WTC11 (cell line): ENCODE results near the gene ZNF888. TPM values are rescaled to one million over a fixed set of nuclear protein-coding genes. Genes with fewer than 3 reads are reported as not detected.
"Not testable (repeated sequence)": the region's sequence is repeated elsewhere in the genome, so short reads cannot be mapped to it uniquely, and the experiment has no call there.

Experiments used
- ATAC-seq: fragments of 200-7000 bp; cut with Tn5 transposase; 2 replicates; pipeline ENCODE4 v1.10.0; 2021; ENCODE audit warnings: mild to moderate bottlenecking, moderate library complexity
- CTCF ChIA-PET: fragments of 300-600 bp; sonication (Branson Sonifier 250); formaldehyde crosslinking; loops from one replicate; lab custom pipeline; 2021; ENCODE audit warnings: antibody characterized with exemption; lab: Charles Lee
- POLR2A ChIA-PET: fragments of 350-600 bp; sonication (Branson Sonifier 250); formaldehyde crosslinking; loops from one replicate; lab custom pipeline; 2021; ENCODE audit warnings: antibody characterized with exemption; lab: Charles Lee
- DNase-seq: peaks from one replicate; pipeline ENCODE4 v3.0.0; 2021; ENCODE audit warnings: low spot score
- H3K27ac Mint-ChIP-seq: 2 replicates; pipeline ENCODE4 v1.8.0; 2021; ENCODE audit warnings: mixed read lengths
- H3K27me3 Mint-ChIP-seq: 2 replicates; pipeline ENCODE4 v1.8.0; 2021; ENCODE audit warnings: low read depth, mild to moderate bottlenecking, moderate library complexity, mixed read lengths
- H3K36me3 Mint-ChIP-seq: 2 replicates; pipeline ENCODE4 v1.8.0; 2021; ENCODE audit warnings: mixed read lengths
- H3K4me1 Mint-ChIP-seq: 2 replicates; pipeline ENCODE4 v1.8.0; 2022; ENCODE audit warnings: mixed read lengths
- H3K4me3 Mint-ChIP-seq: 2 replicates; pipeline ENCODE4 v1.8.0; 2021; ENCODE audit warnings: mild to moderate bottlenecking, moderate library complexity, mixed read lengths
- H3K9me3 Mint-ChIP-seq: 2 replicates; pipeline ENCODE4 v1.8.0; 2021; ENCODE audit warnings: mixed read lengths
- CBFB ChIP-seq: sonication (generic); formaldehyde crosslinking; IDR thresholded peaks from 2 replicates; pipeline ENCODE4 v1.8.1; 2022; ENCODE audit warnings: mild to moderate bottlenecking, low read depth, missing genetic modification reagents
- ESRRA ChIP-seq: sonication (generic); formaldehyde crosslinking; IDR thresholded peaks from 2 replicates; pipeline ENCODE4 v1.8.1; 2022; ENCODE audit warnings: mild to moderate bottlenecking, missing genetic modification reagents, borderline replicate concordance
- FOXP1 ChIP-seq: sonication (generic); formaldehyde crosslinking; IDR thresholded peaks from 2 replicates; pipeline ENCODE4 v1.8.0; 2022; ENCODE audit warnings: missing genetic modification reagents, mild to moderate bottlenecking, moderate library complexity, borderline replicate concordance
- GTF2I ChIP-seq: fragments of 250-450 bp; sonication (Bioruptor Pico); conservative IDR thresholded peaks from 2 replicates; pipeline ENCODE4 v1.4.0; 2021; ENCODE audit warnings: mild to moderate bottlenecking
- KAT7 ChIP-seq: sonication (generic); formaldehyde crosslinking; IDR thresholded peaks from 2 replicates; pipeline ENCODE4 v1.8.1; 2023; ENCODE audit warnings: missing genetic modification reagents, mild to moderate bottlenecking, borderline replicate concordance
- NR1H2 ChIP-seq: sonication (generic); formaldehyde crosslinking; IDR thresholded peaks from 2 replicates; pipeline ENCODE4 v1.9.0; 2021; ENCODE audit warnings: mild to moderate bottlenecking, moderate library complexity, missing genetic modification reagents
- PRRX2 ChIP-seq: fragments of 250-450 bp; sonication (Bioruptor Pico); IDR thresholded peaks from 2 replicates; pipeline ENCODE4 v1.8.0; 2021; ENCODE audit warnings: mild to moderate bottlenecking
- SOX15 ChIP-seq: fragments of 250-450 bp; sonication (Bioruptor Pico); IDR thresholded peaks from 2 replicates; pipeline ENCODE4 v1.9.0; 2021; ENCODE audit warnings: mild to moderate bottlenecking
- ZNF263 ChIP-seq: sonication (generic); formaldehyde crosslinking; IDR thresholded peaks from 2 replicates; pipeline ENCODE4 v1.8.1; 2022; ENCODE audit warnings: low read depth, mild to moderate bottlenecking, moderate library complexity, missing genetic modification reagents
- ZNF416 ChIP-seq: fragments of 250-450 bp; sonication (Bioruptor Pico); IDR thresholded peaks from 2 replicates; pipeline ENCODE4 v1.9.0; 2021; ENCODE audit warnings: mild to moderate bottlenecking, inconsistent platforms
- ZNF423 ChIP-seq: fragments of 250-450 bp; sonication (Bioruptor Pico); IDR thresholded peaks from 2 replicates; pipeline ENCODE4 v2.1.2; 2022; ENCODE audit warnings: mild to moderate bottlenecking, moderate library complexity
- total RNA-seq: library from RNA; stranded (reverse); gene quantifications from 3 replicates; pipeline ENCODE4 v1.2.3, GENCODE V29; 2021
- TF ChIP-seq, protein P1 (sequence below): sonication (generic); formaldehyde crosslinking; IDR thresholded peaks from 2 replicates; pipeline ENCODE4 v1.8.1; 2022; ENCODE audit warnings: mild to moderate bottlenecking, missing genetic modification reagents, moderate library complexity, borderline replicate concordance
- TF ChIP-seq, protein P2 (sequence below): sonication (generic); formaldehyde crosslinking; IDR thresholded peaks from 2 replicates; pipeline ENCODE4 v1.8.1; 2023; ENCODE audit warnings: mild to moderate bottlenecking, missing genetic modification reagents, moderate library complexity
- TF ChIP-seq, protein P3 (sequence below): sonication (generic); formaldehyde crosslinking; IDR thresholded peaks from 2 replicates; pipeline ENCODE4 v1.8.1; 2022; ENCODE audit warnings: low read depth, missing genetic modification reagents, borderline replicate concordance
- TF ChIP-seq, protein P4 (sequence below): fragments of 250-450 bp; sonication (Bioruptor Pico); IDR thresholded peaks from 2 replicates; pipeline ENCODE4 v1.9.0; 2021; ENCODE audit warnings: moderate library complexity, mild to moderate bottlenecking, inconsistent platforms, borderline replicate concordance
- TF ChIP-seq, protein P5 (sequence below): fragments of 250-450 bp; sonication (Bioruptor Pico); IDR thresholded peaks from 2 replicates; pipeline ENCODE4 v2.1.2; 2022; ENCODE audit warnings: mild to moderate bottlenecking, moderate library complexity
- TF ChIP-seq, protein P6 (sequence below): sonication (generic); formaldehyde crosslinking; IDR thresholded peaks from 2 replicates; pipeline ENCODE4 v1.8.0; 2023; ENCODE audit warnings: mild to moderate bottlenecking, missing genetic modification reagents
- TF ChIP-seq, protein P7 (sequence below): sonication (generic); formaldehyde crosslinking; IDR thresholded peaks from 2 replicates; pipeline ENCODE4 v1.8.0; 2022; ENCODE audit warnings: mild to moderate bottlenecking, missing genetic modification reagents

ZNF888 gene
- total RNA-seq, 1 experiment from 2014 or later, result 9.8 TPM

DNA sequence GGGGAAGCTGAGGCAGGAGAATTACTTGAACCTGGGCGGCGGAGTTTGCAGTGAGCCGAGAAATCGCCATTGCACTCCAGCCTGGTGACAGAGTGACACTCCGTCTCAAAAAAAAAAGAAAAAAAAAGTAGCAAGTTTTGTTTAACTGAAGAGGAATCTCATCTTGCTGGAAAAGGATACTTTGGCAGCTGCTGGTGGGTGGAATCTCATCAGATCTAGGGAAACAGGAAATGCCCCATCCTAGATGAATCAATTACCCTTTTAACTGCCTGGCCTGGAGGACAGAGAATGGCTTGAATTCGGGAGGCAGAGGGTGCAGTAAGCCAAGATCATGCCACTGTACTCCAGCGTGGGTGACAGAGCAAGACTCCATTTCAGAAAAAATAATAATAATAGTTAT is 34.2 kb downstream of the ZNF888 start (continued):
- TF ChIP-seq, protein P1, sequence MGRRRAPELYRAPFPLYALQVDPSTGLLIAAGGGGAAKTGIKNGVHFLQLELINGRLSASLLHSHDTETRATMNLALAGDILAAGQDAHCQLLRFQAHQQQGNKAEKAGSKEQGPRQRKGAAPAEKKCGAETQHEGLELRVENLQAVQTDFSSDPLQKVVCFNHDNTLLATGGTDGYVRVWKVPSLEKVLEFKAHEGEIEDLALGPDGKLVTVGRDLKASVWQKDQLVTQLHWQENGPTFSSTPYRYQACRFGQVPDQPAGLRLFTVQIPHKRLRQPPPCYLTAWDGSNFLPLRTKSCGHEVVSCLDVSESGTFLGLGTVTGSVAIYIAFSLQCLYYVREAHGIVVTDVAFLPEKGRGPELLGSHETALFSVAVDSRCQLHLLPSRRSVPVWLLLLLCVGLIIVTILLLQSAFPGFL (CRISPR knock-in tag), result no peak
- no peak for TF ChIP-seq ZNF423 (CRISPR knock-in tag)
- TF ChIP-seq, protein P2, sequence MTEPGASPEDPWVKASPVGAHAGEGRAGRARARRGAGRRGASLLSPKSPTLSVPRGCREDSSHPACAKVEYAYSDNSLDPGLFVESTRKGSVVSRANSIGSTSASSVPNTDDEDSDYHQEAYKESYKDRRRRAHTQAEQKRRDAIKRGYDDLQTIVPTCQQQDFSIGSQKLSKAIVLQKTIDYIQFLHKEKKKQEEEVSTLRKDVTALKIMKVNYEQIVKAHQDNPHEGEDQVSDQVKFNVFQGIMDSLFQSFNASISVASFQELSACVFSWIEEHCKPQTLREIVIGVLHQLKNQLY, result no peak

DNA sequence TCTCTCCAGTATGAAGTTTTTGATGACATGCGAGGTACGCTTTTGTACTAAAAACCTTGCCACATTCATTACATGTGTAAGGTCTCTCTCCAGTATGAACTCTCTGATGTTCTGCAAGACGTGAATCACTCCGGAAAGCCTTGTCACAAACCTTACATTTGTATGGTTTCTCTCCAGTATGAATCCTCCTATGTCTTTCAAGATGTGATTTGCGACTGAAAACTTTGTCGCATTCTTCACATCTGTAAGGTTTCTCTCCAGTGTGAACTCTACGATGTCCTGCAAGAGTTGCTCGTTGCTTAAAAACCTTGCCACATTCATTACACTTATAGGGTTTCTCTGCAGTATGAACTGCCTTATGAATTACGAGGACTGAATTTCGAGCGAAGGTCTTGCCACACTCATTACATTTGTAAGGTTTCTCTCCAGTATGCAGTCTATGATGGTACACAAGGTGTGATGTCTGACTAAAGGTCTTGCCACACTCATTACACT is 42.3 kb downstream of the ZNF888 start:
- no peak for DNase-seq
- no peak overlapping the region for H3K4me3 Mint-ChIP-seq
- TF ChIP-seq PRRX2 (no peak), ZNF263 (CRISPR knock-in tag) (no peak), FOXP1 (CRISPR knock-in tag) (no peak), GTF2I (CRISPR knock-in tag) (no peak), SOX15 (no peak), CBFB (CRISPR knock-in tag) (no peak), ZNF423 (CRISPR knock-in tag) (no peak), ESRRA (CRISPR knock-in tag) (no peak), KAT7 (CRISPR knock-in tag) (no peak), ZNF416 (CRISPR knock-in tag) (no peak), NR1H2 (CRISPR knock-in tag) (no peak)
- TF ChIP-seq, protein P1 (CRISPR knock-in tag), result no peak
- TF ChIP-seq, protein P3, sequence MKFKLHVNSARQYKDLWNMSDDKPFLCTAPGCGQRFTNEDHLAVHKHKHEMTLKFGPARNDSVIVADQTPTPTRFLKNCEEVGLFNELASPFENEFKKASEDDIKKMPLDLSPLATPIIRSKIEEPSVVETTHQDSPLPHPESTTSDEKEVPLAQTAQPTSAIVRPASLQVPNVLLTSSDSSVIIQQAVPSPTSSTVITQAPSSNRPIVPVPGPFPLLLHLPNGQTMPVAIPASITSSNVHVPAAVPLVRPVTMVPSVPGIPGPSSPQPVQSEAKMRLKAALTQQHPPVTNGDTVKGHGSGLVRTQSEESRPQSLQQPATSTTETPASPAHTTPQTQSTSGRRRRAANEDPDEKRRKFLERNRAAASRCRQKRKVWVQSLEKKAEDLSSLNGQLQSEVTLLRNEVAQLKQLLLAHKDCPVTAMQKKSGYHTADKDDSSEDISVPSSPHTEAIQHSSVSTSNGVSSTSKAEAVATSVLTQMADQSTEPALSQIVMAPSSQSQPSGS, result no peak
- TF ChIP-seq, protein P2, result no peak
- TF ChIP-seq, protein P4, sequence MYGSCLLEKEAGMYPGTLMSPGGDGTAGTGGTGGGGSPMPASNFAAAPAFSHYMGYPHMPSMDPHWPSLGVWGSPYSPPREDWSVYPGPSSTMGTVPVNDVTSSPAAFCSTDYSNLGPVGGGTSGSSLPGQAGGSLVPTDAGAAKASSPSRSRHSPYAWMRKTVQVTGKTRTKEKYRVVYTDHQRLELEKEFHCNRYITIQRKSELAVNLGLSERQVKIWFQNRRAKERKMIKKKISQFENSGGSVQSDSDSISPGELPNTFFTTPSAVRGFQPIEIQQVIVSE (CRISPR knock-in tag), result no peak
- TF ChIP-seq, protein P5, sequence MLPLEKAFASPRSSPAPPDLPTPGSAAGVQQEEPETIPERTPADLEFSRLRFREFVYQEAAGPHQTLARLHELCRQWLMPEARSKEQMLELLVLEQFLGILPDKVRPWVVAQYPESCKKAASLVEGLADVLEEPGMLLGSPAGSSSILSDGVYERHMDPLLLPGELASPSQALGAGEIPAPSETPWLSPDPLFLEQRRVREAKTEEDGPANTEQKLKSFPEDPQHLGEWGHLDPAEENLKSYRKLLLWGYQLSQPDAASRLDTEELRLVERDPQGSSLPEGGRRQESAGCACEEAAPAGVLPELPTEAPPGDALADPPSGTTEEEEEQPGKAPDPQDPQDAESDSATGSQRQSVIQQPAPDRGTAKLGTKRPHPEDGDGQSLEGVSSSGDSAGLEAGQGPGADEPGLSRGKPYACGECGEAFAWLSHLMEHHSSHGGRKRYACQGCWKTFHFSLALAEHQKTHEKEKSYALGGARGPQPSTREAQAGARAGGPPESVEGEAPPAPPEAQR, result no peak
- TF ChIP-seq, protein P6, sequence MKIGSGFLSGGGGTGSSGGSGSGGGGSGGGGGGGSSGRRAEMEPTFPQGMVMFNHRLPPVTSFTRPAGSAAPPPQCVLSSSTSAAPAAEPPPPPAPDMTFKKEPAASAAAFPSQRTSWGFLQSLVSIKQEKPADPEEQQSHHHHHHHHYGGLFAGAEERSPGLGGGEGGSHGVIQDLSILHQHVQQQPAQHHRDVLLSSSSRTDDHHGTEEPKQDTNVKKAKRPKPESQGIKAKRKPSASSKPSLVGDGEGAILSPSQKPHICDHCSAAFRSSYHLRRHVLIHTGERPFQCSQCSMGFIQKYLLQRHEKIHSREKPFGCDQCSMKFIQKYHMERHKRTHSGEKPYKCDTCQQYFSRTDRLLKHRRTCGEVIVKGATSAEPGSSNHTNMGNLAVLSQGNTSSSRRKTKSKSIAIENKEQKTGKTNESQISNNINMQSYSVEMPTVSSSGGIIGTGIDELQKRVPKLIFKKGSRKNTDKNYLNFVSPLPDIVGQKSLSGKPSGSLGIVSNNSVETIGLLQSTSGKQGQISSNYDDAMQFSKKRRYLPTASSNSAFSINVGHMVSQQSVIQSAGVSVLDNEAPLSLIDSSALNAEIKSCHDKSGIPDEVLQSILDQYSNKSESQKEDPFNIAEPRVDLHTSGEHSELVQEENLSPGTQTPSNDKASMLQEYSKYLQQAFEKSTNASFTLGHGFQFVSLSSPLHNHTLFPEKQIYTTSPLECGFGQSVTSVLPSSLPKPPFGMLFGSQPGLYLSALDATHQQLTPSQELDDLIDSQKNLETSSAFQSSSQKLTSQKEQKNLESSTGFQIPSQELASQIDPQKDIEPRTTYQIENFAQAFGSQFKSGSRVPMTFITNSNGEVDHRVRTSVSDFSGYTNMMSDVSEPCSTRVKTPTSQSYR, result no peak
- TF ChIP-seq, protein P7, sequence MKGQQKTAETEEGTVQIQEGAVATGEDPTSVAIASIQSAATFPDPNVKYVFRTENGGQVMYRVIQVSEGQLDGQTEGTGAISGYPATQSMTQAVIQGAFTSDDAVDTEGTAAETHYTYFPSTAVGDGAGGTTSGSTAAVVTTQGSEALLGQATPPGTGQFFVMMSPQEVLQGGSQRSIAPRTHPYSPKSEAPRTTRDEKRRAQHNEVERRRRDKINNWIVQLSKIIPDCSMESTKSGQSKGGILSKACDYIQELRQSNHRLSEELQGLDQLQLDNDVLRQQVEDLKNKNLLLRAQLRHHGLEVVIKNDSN, result no peak
- no peak for ATAC-seq
- H3K9me3 Mint-ChIP-seq, result peaks cover 20% of the 10 kb centered on the region
- no peaks in the 10 kb centered on the region for H3K27me3 Mint-ChIP-seq
- no peaks in the 10 kb centered on the region for H3K4me1 Mint-ChIP-seq
- peaks cover 69% of the 10 kb centered on the region for H3K36me3 Mint-ChIP-seq
- no peak overlapping the region for H3K27ac Mint-ChIP-seq
- ChIA-PET CTCF (no interaction called here), POLR2A (no interaction called here)

DNA sequence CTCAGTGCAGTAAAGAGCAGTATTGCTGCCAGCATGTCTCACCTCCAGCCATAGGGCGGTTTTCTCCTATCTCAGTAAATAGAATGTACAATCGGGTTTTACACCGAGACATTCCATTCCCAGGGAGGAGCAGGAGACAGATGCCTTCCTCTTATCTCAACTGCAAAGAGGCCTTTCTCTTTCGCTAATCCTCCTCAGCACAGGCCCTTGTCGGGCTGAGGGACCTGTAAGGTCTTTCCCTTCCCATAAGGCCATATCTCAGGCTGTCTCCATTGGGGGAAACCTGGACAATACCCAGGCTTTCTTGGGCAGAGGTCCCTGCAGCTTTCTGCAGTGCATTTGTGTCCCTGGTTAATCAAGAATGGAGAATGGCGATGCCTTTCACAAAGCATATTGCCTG is 50.2 kb downstream of the ZNF888 start:
- CTCF ChIA-PET, DNase-seq, POLR2A ChIA-PET, H3K4me3 Mint-ChIP-seq, H3K4me1 Mint-ChIP-seq, H3K27me3 Mint-ChIP-seq, H3K27ac Mint-ChIP-seq, H3K36me3 Mint-ChIP-seq, ATAC-seq, H3K9me3 Mint-ChIP-seq: not testable (repeated sequence)
